HCT116 (cell line): ENCODE data around the gene ANKRD7. TPM values are rescaled to one million over a fixed set of nuclear protein-coding genes. Genes with fewer than 3 reads are reported as not detected.

Source experiments
- ATAC-seq: fragments of 200-7000 bp; cut with Tn5 transposase; 2 replicates; pipeline ENCODE4 v1.9.1; 2020; ENCODE audit warnings: mild to moderate bottlenecking, moderate library complexity
- BruUV-seq: library from RNA; stranded (reverse); fragments of 400-500 nt; replicated peaks from 2 replicates; lab custom pipeline; 2021; lab: Mats Ljungman, UMichigan
- CTCF ChIA-PET: fragments of 300-600 bp; sonication (Branson Sonifier 250); formaldehyde crosslinking; loops from one replicate; lab custom pipeline; 2021; ENCODE audit warnings: antibody characterized with exemption; lab: Charles Lee
- POLR2A ChIA-PET: fragments of 300-600, 350-600 bp; sonication (Branson Sonifier 250); formaldehyde crosslinking; loops from one replicate; lab custom pipeline; 2021; ENCODE audit warnings: antibody characterized with exemption; lab: Charles Lee
- RAD21 ChIA-PET, 2 experiments: fragments of 300-600 bp; sonication (Branson Sonifier 250); formaldehyde crosslinking; loops; one replicate each; lab custom pipeline; 2023; ENCODE audit warnings: low total read pairs in 2 of 2; ENCODE audit not compliant: uncharacterized antibody in 2 of 2, unreplicated experiment in 2 of 2, low non-redundant PET in 1 of 2; lab: Charles Lee
- DNase-seq: peaks from one replicate; pipeline ENCODE4 v3.0.0-alpha.2; 2010; ENCODE audit warnings: low read depth, low spot score
- H2AFZ ChIP-seq: fragments of 200-600 bp; shearing (Covaris generic), sonication (generic); 2 replicates; pipeline ENCODE4 v1.6.1; 2017; ENCODE audit warnings: low read depth, mixed run types, mixed read lengths, antibody characterized with exemption, low read length; ENCODE audit not compliant: poor library complexity, severe bottlenecking
- H3K27ac ChIP-seq: 2 replicates; pipeline ENCODE4 v1.5.1; 2012; ENCODE audit warnings: low read depth, low read length
- H3K27me3 ChIP-seq: fragments of 200-600 bp; sonication (generic); 2 replicates; pipeline ENCODE4 v1.6.1; 2016; ENCODE audit warnings: mixed run types, low read length, mixed read lengths; ENCODE audit not compliant: insufficient read depth
- H3K36me3 ChIP-seq, 2 experiments: fragments of 200-500 bp in 1 of 2; fragments of 200-600 bp in 1 of 2; sonication (Bioruptor generic) in 1 of 2; sonication (generic) in 1 of 2; 2 replicates each; pipeline versions ENCODE4 v1.5.1 to v1.6.1; 2014 to 2016; ENCODE audit warnings: low read length in 2 of 2, inconsistent platforms in 1 of 2, mixed read lengths in 1 of 2, mixed run types in 1 of 2; ENCODE audit not compliant: insufficient read depth in 2 of 2, control insufficient read depth in 1 of 2
- H3K4me1 ChIP-seq, 2 experiments: fragments of 200-600 bp in 1 of 2; sonication (generic) in 1 of 2; 2 replicates each; pipeline versions ENCODE4 v1.5.1 to v1.6.1; 2012 to 2017; ENCODE audit warnings: low read length in 2 of 2, inconsistent platforms in 1 of 2, mild to moderate bottlenecking in 1 of 2, mixed read lengths in 1 of 2, mixed run types in 1 of 2, moderate library complexity in 1 of 2; ENCODE audit not compliant: insufficient read depth in 2 of 2, control insufficient read depth in 1 of 2
- H3K4me2 ChIP-seq: fragments of 200-600 bp; sonication (generic); 2 replicates; pipeline ENCODE4 v1.6.1; 2017; ENCODE audit warnings: mixed run types, low read length, mixed read lengths
- H3K4me3 ChIP-seq, 2 experiments: fragments of 200-600 bp in 1 of 2; sonication (generic) in 1 of 2; replicated peaks in 1 of 2; 2 replicates each; pipeline ENCODE4 v1.5.1; 2011 to 2016; ENCODE audit warnings: low read length in 2 of 2, control low read depth in 1 of 2, low read depth in 1 of 2, mild to moderate bottlenecking in 1 of 2, mixed read lengths in 1 of 2, mixed run types in 1 of 2
- H3K79me2 ChIP-seq: fragments of 200-600 bp; sonication (generic); 2 replicates; pipeline ENCODE4 v1.6.1; 2017; ENCODE audit warnings: mild to moderate bottlenecking, mixed run types, low read length, moderate library complexity, mixed read lengths; ENCODE audit not compliant: insufficient read depth
- H3K9ac ChIP-seq: fragments of 200-600 bp; sonication (generic); 2 replicates; pipeline ENCODE4 v1.6.1; 2016; ENCODE audit warnings: low read length, mixed read lengths
- H3K9me2 ChIP-seq: fragments of 200-600 bp; sonication (generic), shearing (Covaris generic); 2 replicates; pipeline ENCODE4 v1.6.1; 2017; ENCODE audit warnings: mixed run types, mild to moderate bottlenecking, moderate library complexity; ENCODE audit not compliant: insufficient read depth
- H3K9me3 ChIP-seq, 2 experiments: fragments of 200-500 bp in 1 of 2; fragments of 200-600 bp in 1 of 2; sonication (Bioruptor generic) in 1 of 2; sonication (generic) in 1 of 2; 2 replicates each; pipeline ENCODE4 v1.6.1; 2014 to 2017; ENCODE audit warnings: low read length in 2 of 2, mixed read lengths in 2 of 2, inconsistent platforms in 1 of 2, low read depth in 1 of 2, mild to moderate bottlenecking in 1 of 2, mixed run types in 1 of 2, moderate library complexity in 1 of 2; ENCODE audit not compliant: control insufficient read depth in 1 of 2, insufficient read depth in 1 of 2
- H4K20me1 ChIP-seq: fragments of 200-600 bp; sonication (generic), shearing (Covaris generic); 2 replicates; pipeline ENCODE4 v1.6.1; 2017; ENCODE audit warnings: mixed run types, mild to moderate bottlenecking, moderate library complexity; ENCODE audit not compliant: insufficient read depth
- ATF3 ChIP-seq: IDR thresholded peaks from 2 replicates; pipeline ENCODE4 v1.6.1; 2012
- CBX3 ChIP-seq: IDR thresholded peaks from 2 replicates; pipeline ENCODE4 v1.6.1; 2012; ENCODE audit warnings: low read depth
- CEBPB ChIP-seq: IDR thresholded peaks from 2 replicates; pipeline ENCODE4 v1.6.1; 2012; ENCODE audit warnings: low read depth
- EGR1 ChIP-seq: IDR thresholded peaks from 2 replicates; pipeline ENCODE4 v1.6.1; 2012; ENCODE audit warnings: low read depth
- ELF1 ChIP-seq: IDR thresholded peaks from 2 replicates; pipeline ENCODE4 v1.6.1; 2012; ENCODE audit warnings: low read depth, borderline replicate concordance
- EZH2 ChIP-seq: fragments of 200-600 bp; sonication (generic); IDR thresholded peaks from 2 replicates; pipeline ENCODE4 v1.6.1; 2017; ENCODE audit warnings: antibody characterized with exemption, mixed run types
- FOSL1 ChIP-seq: IDR thresholded peaks from 2 replicates; pipeline ENCODE4 v1.6.1; 2012; ENCODE audit warnings: low read depth
- JUND ChIP-seq: IDR thresholded peaks from 2 replicates; pipeline ENCODE4 v1.6.1; 2012
- MAX ChIP-seq: IDR thresholded peaks from 2 replicates; pipeline ENCODE4 v1.6.1; 2012
- POLR2A ChIP-seq: IDR thresholded peaks from 2 replicates; pipeline ENCODE4 v1.7.0; 2011; ENCODE audit warnings: borderline replicate concordance; ENCODE audit not compliant: insufficient read depth, insufficient read length; ENCODE audit errors: extremely low read depth
- POLR2AphosphoS5 ChIP-seq: IDR thresholded peaks from 2 replicates; pipeline ENCODE4 v1.6.1; 2011; ENCODE audit warnings: mild to moderate bottlenecking, low read depth, low read length, moderate library complexity
- REST ChIP-seq: IDR thresholded peaks from 2 replicates; pipeline ENCODE4 v1.6.1; 2012; ENCODE audit warnings: low read depth
- SIN3A ChIP-seq: IDR thresholded peaks from 2 replicates; pipeline ENCODE4 v1.6.1; 2012; ENCODE audit warnings: low read depth
- SRF ChIP-seq: IDR thresholded peaks from 2 replicates; pipeline ENCODE4 v1.6.1; 2012; ENCODE audit warnings: low read depth
- TCF7L2 ChIP-seq: IDR thresholded peaks from 2 replicates; pipeline ENCODE4 v1.7.0; 2011; ENCODE audit warnings: borderline replicate concordance, inconsistent platforms; ENCODE audit not compliant: insufficient read depth, insufficient read length; ENCODE audit errors: extremely low read depth
- YY1 ChIP-seq: IDR thresholded peaks from 2 replicates; pipeline ENCODE4 v1.6.1; 2011; ENCODE audit warnings: low read length, low read depth, moderate library complexity, mild to moderate bottlenecking; ENCODE audit not compliant: insufficient replicate concordance; ENCODE audit errors: extremely low read depth
- ZBTB33 ChIP-seq: IDR thresholded peaks from 2 replicates; pipeline ENCODE4 v1.6.1; 2011; ENCODE audit warnings: mild to moderate bottlenecking, low read length, moderate library complexity; ENCODE audit not compliant: insufficient replicate concordance; ENCODE audit errors: extremely low read depth
- ZFX ChIP-seq: fragments of 450-650 bp; IDR thresholded peaks from 2 replicates; pipeline ENCODE4 v1.6.1; 2017
- ZNF274 ChIP-seq: fragments of 200-500 bp; sonication (Bioruptor generic); IDR thresholded peaks from 2 replicates; pipeline ENCODE4 v1.6.1; 2014; ENCODE audit warnings: mild to moderate bottlenecking, low read depth, low read length, inconsistent platforms
- intact Hi-C: fragments of 100-400 bp; cut with micrococcal nuclease; formaldehyde crosslinking; loops from 2 replicates; pipeline ENCODE4 v1.10.0; 2022
- total RNA-seq: library from RNA; stranded (reverse); gene quantifications from one replicate; pipeline ENCODE4 v1.2.1, GENCODE V29; 2021; ENCODE audit not compliant: unreplicated experiment

The ANKRD7 gene
- total RNA-seq, 1 experiment from 2014 or later = not detected

GRCh38 chr7:118179191-118179590 is 45.3 kb upstream of the ANKRD7 start (continued):
- TF ChIP-seq EGR1 = no peak
- TF ChIP-seq ZNF274 = no peak
- no peak for TF ChIP-seq ATF3
- TF ChIP-seq, all 23 proteins: peak for 0

- Histone ChIP-seq H3K9me2 (no peaks in the 10 kb centered on the region), H3K27ac (peak overlapping the region; percentile 69), H3K9me3 (no peaks in the 10 kb centered on the region), H3K4me2 (peak overlapping the region; percentile 80), H3K9ac (peak overlapping the region; percentile 90), H4K20me1 (no peaks in the 10 kb centered on the region; the same call in 1 of the 2 replicates), H3K27me3 (no peaks in the 10 kb centered on the region), H3K79me2 (peaks cover 52% of the 10 kb centered on the region), H3K4me3 (peak overlapping the region; percentile 70 to 91), H3K36me3 (peaks cover 7% of the 10 kb centered on the region in 2 experiments; a peak in 3 of 4 replicates), H2AFZ (no peak overlapping the region), H3K4me1 (peaks cover 2 to 15% of the 10 kb centered on the region in 2 experiments; a peak in 3 of 4 replicates)
- TF ChIP-seq CBX3 (no peak), POLR2AphosphoS5 (no peak), ATF3 (no peak), EGR1 (no peak), CEBPB (no peak), SRF (no peak), YY1 (no peak), REST (no peak), ZBTB33 (no peak), TCF7L2 (no peak), SIN3A (no peak), EZH2 (no peak), POLR2A (no peak), ZNF274 (no peak), FOSL1 (no peak), MAX (no peak), JUND (no peak), ZFX (no peak), ELF1 (no peak)
- ChIA-PET RAD21 (no interaction called here), POLR2A (no interaction called here), CTCF (no interaction called here)
- DNase-seq = no peak
- intact Hi-C loops = no loop called here
- BruUV-seq = no TSS peak
- no peak for ATAC-seq
Observed at GRCh38 chr7:118182593-118183427, 41.7 kb upstream of the ANKRD7 start.
